Memory B cell (primary cell): ENCODE measurements around the gene ZDHHC13.

Experiments
- ATAC-seq: fragments of 150-1000 bp; cut with Tn5 transposase; 2 replicates; pipeline ENCODE4 v1.10.0; 2021; ENCODE audit warnings: low read depth, mild to moderate bottlenecking, moderate library complexity
- DNase-seq, 2 donors: peaks; one replicate each; pipeline ENCODE4 v3.0.0; 2022; ENCODE audit warnings: low spot score in 2 of 2
- H3K27ac Mint-ChIP-seq: one replicate; pipeline ENCODE4 v1.8.0; 2022; ENCODE audit warnings: mild to moderate bottlenecking, moderate library complexity, mixed read lengths
- H3K27me3 Mint-ChIP-seq: one replicate; pipeline ENCODE4 v1.8.0; 2022; ENCODE audit warnings: mixed read lengths
- H3K36me3 Mint-ChIP-seq: one replicate; pipeline ENCODE4 v1.8.0; 2022; ENCODE audit warnings: mild to moderate bottlenecking, mixed read lengths
- H3K4me1 Mint-ChIP-seq: one replicate; pipeline ENCODE4 v1.8.0; 2022; ENCODE audit warnings: mixed read lengths
- H3K4me3 Mint-ChIP-seq: one replicate; pipeline ENCODE4 v1.8.0; 2022; ENCODE audit warnings: mild to moderate bottlenecking, moderate library complexity, mixed read lengths
- H3K9me3 Mint-ChIP-seq: one replicate; pipeline ENCODE4 v1.8.0; 2022; ENCODE audit warnings: mixed read lengths

Gene ZDHHC13

GRCh38 chr11:19194620-19195308 lies 77.8 kb downstream of the ZDHHC13 start:
- peaks cover 4% of the 10 kb centered on the region for H3K27me3 Mint-ChIP-seq
- H3K4me1 Mint-ChIP-seq = no peaks in the 10 kb centered on the region
- no peak overlapping the region for H3K4me3 Mint-ChIP-seq

GRCh38 chr11:19196432-19196831 lies 79.5 kb downstream of the ZDHHC13 start:
- ATAC-seq = no peak
- Mint-ChIP-seq H3K27me3 (peaks cover 10% of the 10 kb centered on the region), H3K36me3 (no peaks in the 10 kb centered on the region), H3K9me3 (no peaks in the 10 kb centered on the region), H3K4me3 (no peak overlapping the region), H3K27ac (no peak overlapping the region), H3K4me1 (no peaks in the 10 kb centered on the region)
- DNase-seq = no peak

More at GRCh38 chr11:19194620-19195308, 77.8 kb downstream of the ZDHHC13 start:
- Mint-ChIP-seq H3K9me3 (no peaks in the 10 kb centered on the region), H3K27ac (no peak overlapping the region), H3K36me3 (no peaks in the 10 kb centered on the region)
- DNase-seq (no peak), ATAC-seq (no peak)

GRCh38 chr11:19199048-19199447 lies 82.1 kb downstream of the ZDHHC13 start:
- Mint-ChIP-seq H3K4me1 (no peaks in the 10 kb centered on the region), H3K27ac (no peak overlapping the region), H3K36me3 (no peaks in the 10 kb centered on the region), H3K27me3 (peaks cover 10% of the 10 kb centered on the region), H3K4me3 (no peak overlapping the region), H3K9me3 (no peaks in the 10 kb centered on the region)
- ATAC-seq (no peak), DNase-seq (no peak)

- H3K36me3 Mint-ChIP-seq = no peaks in the 10 kb centered on the region
- H3K27ac Mint-ChIP-seq = no peak overlapping the region
- no peak for ATAC-seq
- no peaks in the 10 kb centered on the region for H3K4me1 Mint-ChIP-seq
- no peak for DNase-seq
- no peak overlapping the region for H3K4me3 Mint-ChIP-seq
- peaks cover 10% of the 10 kb centered on the region for H3K27me3 Mint-ChIP-seq
- H3K9me3 Mint-ChIP-seq = no peaks in the 10 kb centered on the region
Measured at GRCh38 chr11:19199771-19200170, 82.8 kb downstream of the ZDHHC13 start.

GRCh38 chr11:19200410-19201201 lies 83.6 kb downstream of the ZDHHC13 start:
- no peak overlapping the region for H3K4me3 Mint-ChIP-seq
- H3K27me3 Mint-ChIP-seq = peaks cover 10% of the 10 kb centered on the region
- no peaks in the 10 kb centered on the region for H3K36me3 Mint-ChIP-seq
- no peak for DNase-seq
- H3K4me1 Mint-ChIP-seq = no peaks in the 10 kb centered on the region
- no peak overlapping the region for H3K27ac Mint-ChIP-seq
- no peaks in the 10 kb centered on the region for H3K9me3 Mint-ChIP-seq
- no peak for ATAC-seq

GRCh38 chr11:19201737-19202605 lies 85.0 kb downstream of the ZDHHC13 start, which contains the start of gene CSRP3:
CSRP3 (minus strand) TSS chr11:19201983; CDS start chr11:19192448, 9,535 bp downstream.
- Mint-ChIP-seq H3K9me3 (no peaks in the 10 kb centered on the region), H3K4me1 (no peaks in the 10 kb centered on the region), H3K36me3 (no peaks in the 10 kb centered on the region), H3K27ac (no peak within 1 kb of the TSS), H3K4me3 (no peak within 1 kb of the TSS), H3K27me3 (peaks cover 12% of the 10 kb centered on the region)
- no peak for DNase-seq
- ATAC-seq = no peak

DNA sequence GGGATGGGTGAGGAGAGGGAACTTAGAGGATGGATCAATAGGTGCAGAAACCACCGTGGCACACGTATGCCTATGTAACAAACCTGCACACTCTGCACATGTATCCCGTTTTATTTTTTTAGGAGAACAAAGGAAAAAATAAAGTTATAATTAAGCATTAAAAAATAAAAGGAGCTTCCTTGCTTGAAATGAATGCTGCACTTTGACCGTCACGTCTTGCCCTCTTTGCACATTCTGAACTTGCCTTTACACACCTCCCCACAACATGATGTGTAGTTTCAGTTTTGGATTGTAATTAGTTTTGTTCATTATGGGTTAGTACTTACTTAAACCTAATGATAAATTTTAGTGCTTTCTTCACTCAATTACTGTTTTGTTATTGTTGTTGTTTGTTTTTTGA lies 87.9 kb downstream of the ZDHHC13 start:
- H3K9me3 Mint-ChIP-seq = no peaks in the 10 kb centered on the region
- H3K36me3 Mint-ChIP-seq = no peaks in the 10 kb centered on the region
- H3K27me3 Mint-ChIP-seq = peaks cover 18% of the 10 kb centered on the region
- H3K4me3 Mint-ChIP-seq = no peak overlapping the region
- no peaks in the 10 kb centered on the region for H3K4me1 Mint-ChIP-seq
- no peak for ATAC-seq
- H3K27ac Mint-ChIP-seq = no peak overlapping the region
- no peak for DNase-seq

GRCh38 chr11:19208181-19208580 lies 91.2 kb downstream of the ZDHHC13 start:
- Mint-ChIP-seq H3K27me3 (peaks cover 18% of the 10 kb centered on the region), H3K36me3 (no peaks in the 10 kb centered on the region), H3K27ac (no peak overlapping the region), H3K9me3 (no peaks in the 10 kb centered on the region), H3K4me1 (no peaks in the 10 kb centered on the region), H3K4me3 (no peak overlapping the region)
- no peak for DNase-seq
- no peak for ATAC-seq

GRCh38 chr11:19208959-19209546 lies 92.1 kb downstream of the ZDHHC13 start:
- DNase-seq = no peak
- Mint-ChIP-seq H3K36me3 (no peaks in the 10 kb centered on the region), H3K9me3 (no peaks in the 10 kb centered on the region), H3K4me3 (no peak overlapping the region), H3K4me1 (no peaks in the 10 kb centered on the region), H3K27me3 (peaks cover 20% of the 10 kb centered on the region), H3K27ac (no peak overlapping the region)
- ATAC-seq = no peak

- H3K27ac Mint-ChIP-seq = no peak overlapping the region
- H3K4me1 Mint-ChIP-seq = no peaks in the 10 kb centered on the region
- no peak for DNase-seq
- ATAC-seq = no peak
- H3K4me3 Mint-ChIP-seq = no peak overlapping the region
- peaks cover 25% of the 10 kb centered on the region for H3K27me3 Mint-ChIP-seq
- no peaks in the 10 kb centered on the region for H3K9me3 Mint-ChIP-seq
- no peaks in the 10 kb centered on the region for H3K36me3 Mint-ChIP-seq
Measured at GRCh38 chr11:19209617-19210370, 92.8 kb downstream of the ZDHHC13 start.

GRCh38 chr11:19216021-19216420 lies 99.1 kb downstream of the ZDHHC13 start:
- Mint-ChIP-seq H3K4me3 (no peak overlapping the region), H3K27me3 (peaks cover 13% of the 10 kb centered on the region), H3K4me1 (no peaks in the 10 kb centered on the region), H3K27ac (no peak overlapping the region), H3K9me3 (no peaks in the 10 kb centered on the region), H3K36me3 (no peaks in the 10 kb centered on the region)
- DNase-seq (no peak), ATAC-seq (no peak)

- H3K4me3 Mint-ChIP-seq = no peak overlapping the region
- no peak overlapping the region for H3K27ac Mint-ChIP-seq
- no peak for DNase-seq
- H3K36me3 Mint-ChIP-seq = no peaks in the 10 kb centered on the region
- H3K9me3 Mint-ChIP-seq = no peaks in the 10 kb centered on the region
- H3K4me1 Mint-ChIP-seq = no peaks in the 10 kb centered on the region
- ATAC-seq = no peak
- H3K27me3 Mint-ChIP-seq = peaks cover 13% of the 10 kb centered on the region
Measured at GRCh38 chr11:19216709-19217374, 99.9 kb downstream of the ZDHHC13 start.

DNA sequence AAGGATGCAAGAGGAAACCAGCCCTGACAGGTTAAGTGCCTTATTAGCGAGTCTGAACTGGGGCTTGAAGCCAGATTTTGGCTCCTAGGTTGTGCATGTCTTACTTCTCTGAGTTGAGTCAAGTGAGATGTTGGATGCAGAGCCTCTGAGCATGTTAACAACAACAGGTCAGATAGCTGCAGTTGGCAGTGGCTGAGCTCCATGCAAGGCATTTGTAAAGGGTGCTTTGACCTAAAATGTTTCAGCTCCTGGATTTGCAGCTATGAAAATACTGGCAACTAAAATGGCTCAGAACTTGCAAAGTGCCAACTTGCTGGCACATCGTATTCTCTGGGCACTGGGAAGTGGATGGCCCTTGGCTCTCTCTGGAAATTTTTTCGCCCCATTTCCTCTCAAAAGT lies 101.2 kb downstream of the ZDHHC13 start:
- Mint-ChIP-seq H3K9me3 (peaks cover 3% of the 10 kb centered on the region), H3K27me3 (peaks cover 10% of the 10 kb centered on the region), H3K4me1 (no peaks in the 10 kb centered on the region), H3K27ac (no peak overlapping the region), H3K36me3 (no peaks in the 10 kb centered on the region), H3K4me3 (no peak overlapping the region)
- ATAC-seq (no peak), DNase-seq (no peak)
